H1 (cell line): ENCODE measurements around the gene TXNDC8. TPM values are rescaled to one million over a fixed set of nuclear protein-coding genes. Genes with fewer than 3 reads are reported as not detected.

Source experiments
- TBP ChIP-seq: IDR thresholded peaks from 2 replicates; pipeline ENCODE4 v1.6.1; 2011; ENCODE audit warnings: low read depth, low read length, improper control_type of control experiment
- polyA plus RNA-seq, 7 experiments: library from polyadenylated mRNA; depleted of rRNA in 3 of 7; stranded (reverse) in 5 of 7; unstranded in 2 of 7; fragments of >200 nt in 5 of 7; fragments of 200-250 nt in 2 of 7; gene quantifications; 1 replicate in 5 of 7; 2 replicates in 1 of 7; 4 replicates in 1 of 7; pipeline versions ENCODE4 v1.2.1 to v1.2.3, GENCODE V29; 2011 to 2013; ENCODE audit warnings: missing spikeins in 2 of 7, mixed read lengths in 2 of 7
- total RNA-seq: library from RNA; stranded (reverse); fragmentation: NEBNext Ultra II Directional; extraction: Animal tissue kit (Norgen Biotek cat#: 25700); gene quantifications from 2 replicates; pipeline ENCODE4 v1.2.1, GENCODE V29; 2021

The TXNDC8 gene
- total and polyA plus RNA-seq, 2 of the 8 experiments (the other 6 are each of a cell fraction or from before 2014, with no cell fraction given): not detected

DNA sequence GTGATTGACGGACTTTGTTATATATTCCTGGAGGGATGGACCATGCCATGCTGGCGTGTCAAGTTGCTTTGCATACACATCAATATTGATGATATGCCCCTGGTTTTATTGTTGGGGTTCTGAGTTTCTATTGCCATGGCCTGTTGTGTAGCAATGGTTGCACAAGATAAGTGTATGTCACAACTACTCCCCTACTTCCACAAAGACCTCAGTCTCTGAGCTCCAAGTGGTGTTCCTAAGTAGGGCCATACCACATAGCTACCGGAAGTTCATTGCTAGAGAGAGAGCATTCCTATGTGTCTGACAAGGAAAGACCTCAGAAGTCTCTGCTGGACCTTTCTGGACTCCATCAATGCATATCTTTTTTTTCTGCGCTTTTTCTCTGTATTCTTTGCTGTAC lies 19.8 kb downstream of the TXNDC8 start (continued):
- no peak for TF ChIP-seq TBP
